OCI-LY1 (cell line): Measurements from ENCODE around the gene SEMA5A.

ENCODE experiments used
- H2AFZ ChIP-seq: fragments of 200-600 bp; sonication (generic), shearing (Covaris generic); 2 replicates; pipeline ENCODE4 v1.6.0; 2014; ENCODE audit warnings: antibody characterized with exemption, mild to moderate bottlenecking, low read length
- H3F3A ChIP-seq: fragments of 200-600 bp; sonication (generic), shearing (Covaris generic); 2 replicates; pipeline ENCODE4 v1.6.0; 2014; ENCODE audit warnings: mild to moderate bottlenecking, antibody characterized with exemption, low read length, moderate library complexity; ENCODE audit not compliant: insufficient read depth
- H3K27ac ChIP-seq: fragments of 200-600 bp; sonication (generic); 2 replicates; pipeline ENCODE4 v1.5.1; 2014; ENCODE audit warnings: low read length, mixed run types, mild to moderate bottlenecking, low read depth; ENCODE audit not compliant: poor library complexity, severe bottlenecking
- H3K27me3 ChIP-seq: fragments of 200-600 bp; sonication (generic); 2 replicates; pipeline ENCODE4 v1.6.0; 2014; ENCODE audit warnings: antibody characterized with exemption, mild to moderate bottlenecking, low read length, moderate library complexity; ENCODE audit not compliant: insufficient read depth
- H3K36me3 ChIP-seq: fragments of 200-600 bp; sonication (generic); 2 replicates; pipeline ENCODE4 v1.6.1; 2014; ENCODE audit warnings: mild to moderate bottlenecking, antibody characterized with exemption, low read length, moderate library complexity, mixed read lengths; ENCODE audit not compliant: insufficient read depth
- H3K4me1 ChIP-seq: fragments of 200-600 bp; sonication (generic); 2 replicates; pipeline ENCODE4 v1.5.1; 2014; ENCODE audit warnings: mild to moderate bottlenecking, low read length, moderate library complexity; ENCODE audit not compliant: insufficient read depth, severe bottlenecking
- H3K4me2 ChIP-seq: fragments of 200-600 bp; sonication (generic), shearing (Covaris generic); 2 replicates; pipeline ENCODE4 v1.6.1; 2014; ENCODE audit warnings: low read length
- H3K4me3 ChIP-seq: fragments of 200-600 bp; sonication (generic); 2 replicates; pipeline ENCODE4 v1.5.1; 2014; ENCODE audit warnings: low read length, low read depth, mild to moderate bottlenecking, mixed read lengths; ENCODE audit not compliant: poor library complexity, severe bottlenecking
- H3K79me2 ChIP-seq: fragments of 200-600 bp; shearing (Covaris generic); 2 replicates; pipeline ENCODE4 v1.6.1; 2016; ENCODE audit warnings: mixed run types, low read length, mixed read lengths; ENCODE audit not compliant: insufficient read depth
- H3K9ac ChIP-seq: fragments of 200-600 bp; sonication (generic), shearing (Covaris generic); 2 replicates; pipeline ENCODE4 v1.6.1; 2014; ENCODE audit warnings: mild to moderate bottlenecking, low read length, mixed read lengths
- H3K9me2 ChIP-seq: fragments of 200-600 bp; sonication (generic), shearing (Covaris generic); 2 replicates; pipeline ENCODE4 v1.6.1; 2014; ENCODE audit warnings: low read depth, mild to moderate bottlenecking, low read length, mixed read lengths
- H3K9me3 ChIP-seq: fragments of 200-600 bp; shearing (Covaris generic); 2 replicates; pipeline ENCODE4 v1.6.1; 2014; ENCODE audit warnings: low read length, mixed read lengths
- H4K20me1 ChIP-seq: fragments of 200-600 bp; sonication (generic), shearing (Covaris generic); 2 replicates; pipeline ENCODE4 v1.6.0; 2016; ENCODE audit warnings: mild to moderate bottlenecking, low read length; ENCODE audit not compliant: insufficient read depth
- EZH2 ChIP-seq: fragments of 200-600 bp; sonication (generic), shearing (Covaris generic); IDR thresholded peaks from 2 replicates; pipeline ENCODE4 v1.8.0; 2017; ENCODE audit warnings: borderline replicate concordance, mixed run types, mild to moderate bottlenecking, antibody characterized with exemption, low read length, moderate library complexity, mixed read lengths
- TF ChIP-seq, protein P1 (sequence below): fragments of 200-600 bp; sonication (generic), shearing (Covaris generic); IDR thresholded peaks from 2 replicates; pipeline ENCODE4 v1.5.1; 2017; ENCODE audit warnings: mild to moderate bottlenecking, antibody characterized with exemption, low read length, moderate library complexity, mixed read lengths

SEMA5A gene

DNA sequence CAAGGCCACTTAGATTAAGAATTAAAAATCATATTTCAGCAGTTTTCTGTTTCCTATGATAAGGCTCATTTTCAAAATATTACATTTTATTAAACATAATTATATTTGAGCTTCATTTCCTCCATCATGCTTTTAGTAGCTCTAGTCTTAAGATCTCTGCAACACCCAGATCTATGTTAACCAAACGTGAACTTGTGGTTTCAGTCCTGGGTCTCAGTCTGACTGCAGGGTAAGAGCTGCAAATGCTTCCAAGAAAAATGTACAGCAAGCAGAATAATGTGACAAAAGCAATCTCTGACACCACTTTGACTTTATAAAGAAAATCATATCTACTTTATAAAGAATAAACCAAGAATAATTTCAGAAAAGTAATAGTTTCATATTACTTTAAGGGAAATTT is 512.4 kb downstream of the SEMA5A start:
- Histone ChIP-seq H3K4me1 (no peaks in the 10 kb centered on the region), H3K9me2 (no peaks in the 10 kb centered on the region), H3K9me3 (no peaks in the 10 kb centered on the region), H4K20me1 (no peaks in the 10 kb centered on the region), H3K4me3 (no peak overlapping the region), H3K79me2 (no peaks in the 10 kb centered on the region), H3K27me3 (no peaks in the 10 kb centered on the region), H3F3A (no peaks in the 10 kb centered on the region), H3K36me3 (no peaks in the 10 kb centered on the region), H2AFZ (no peak overlapping the region; the same call in 1 of the 2 replicates), H3K4me2 (no peak overlapping the region), H3K27ac (no peak overlapping the region), H3K9ac (no peak overlapping the region)
- TF ChIP-seq, protein P1, sequence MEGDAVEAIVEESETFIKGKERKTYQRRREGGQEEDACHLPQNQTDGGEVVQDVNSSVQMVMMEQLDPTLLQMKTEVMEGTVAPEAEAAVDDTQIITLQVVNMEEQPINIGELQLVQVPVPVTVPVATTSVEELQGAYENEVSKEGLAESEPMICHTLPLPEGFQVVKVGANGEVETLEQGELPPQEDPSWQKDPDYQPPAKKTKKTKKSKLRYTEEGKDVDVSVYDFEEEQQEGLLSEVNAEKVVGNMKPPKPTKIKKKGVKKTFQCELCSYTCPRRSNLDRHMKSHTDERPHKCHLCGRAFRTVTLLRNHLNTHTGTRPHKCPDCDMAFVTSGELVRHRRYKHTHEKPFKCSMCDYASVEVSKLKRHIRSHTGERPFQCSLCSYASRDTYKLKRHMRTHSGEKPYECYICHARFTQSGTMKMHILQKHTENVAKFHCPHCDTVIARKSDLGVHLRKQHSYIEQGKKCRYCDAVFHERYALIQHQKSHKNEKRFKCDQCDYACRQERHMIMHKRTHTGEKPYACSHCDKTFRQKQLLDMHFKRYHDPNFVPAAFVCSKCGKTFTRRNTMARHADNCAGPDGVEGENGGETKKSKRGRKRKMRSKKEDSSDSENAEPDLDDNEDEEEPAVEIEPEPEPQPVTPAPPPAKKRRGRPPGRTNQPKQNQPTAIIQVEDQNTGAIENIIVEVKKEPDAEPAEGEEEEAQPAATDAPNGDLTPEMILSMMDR, result no peak
- no peak for TF ChIP-seq EZH2

DNA sequence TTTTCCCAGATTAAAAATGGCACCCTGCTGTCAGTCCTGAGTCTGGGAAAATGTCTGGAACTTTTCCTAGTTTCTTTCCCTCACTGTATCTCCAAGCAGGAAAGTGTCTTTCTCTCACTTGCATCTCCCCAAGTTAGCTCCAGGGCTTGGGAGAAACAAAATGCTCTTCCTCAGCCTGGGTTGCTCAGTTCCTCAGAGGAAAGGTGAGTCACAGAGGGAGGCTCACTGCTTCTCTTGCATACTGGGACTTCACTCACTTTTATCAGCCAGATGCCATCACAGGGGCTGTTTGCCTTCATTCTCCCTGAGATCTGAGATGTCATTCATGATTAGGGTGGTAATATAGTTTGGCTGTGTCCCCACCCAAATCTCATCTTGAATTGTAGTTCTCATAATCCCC is 519.9 kb downstream of the SEMA5A start:
- Histone ChIP-seq H3K9me3 (no peaks in the 10 kb centered on the region), H3K9ac (no peak overlapping the region), H3K79me2 (no peaks in the 10 kb centered on the region), H3K9me2 (no peaks in the 10 kb centered on the region), H3F3A (no peaks in the 10 kb centered on the region), H3K4me1 (no peaks in the 10 kb centered on the region), H4K20me1 (no peaks in the 10 kb centered on the region), H3K27me3 (no peaks in the 10 kb centered on the region), H2AFZ (no peak overlapping the region), H3K27ac (no peak overlapping the region), H3K36me3 (no peaks in the 10 kb centered on the region), H3K4me3 (no peak overlapping the region), H3K4me2 (no peak overlapping the region)
- TF ChIP-seq, protein P1, result no peak
- TF ChIP-seq EZH2, result no peak

DNA sequence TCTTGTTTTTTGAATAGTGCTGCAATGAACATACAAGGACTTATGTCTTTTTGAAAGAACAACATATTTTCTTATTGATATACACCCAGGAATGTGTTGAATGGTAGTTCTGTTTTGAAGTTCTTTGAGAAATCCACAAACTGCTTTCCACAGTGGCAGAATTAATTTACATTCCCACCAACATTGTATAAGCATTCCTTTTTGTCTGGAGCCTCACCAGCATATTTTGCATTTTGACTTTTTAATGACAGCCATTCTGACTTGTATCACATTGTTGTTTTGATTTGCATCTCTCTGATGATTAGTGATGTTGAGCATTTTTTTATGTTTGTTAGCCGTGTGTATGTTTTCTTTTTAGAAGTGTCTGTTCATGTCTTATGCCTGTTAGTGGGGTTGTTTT is 524.9 kb downstream of the SEMA5A start:
- Histone ChIP-seq H3K4me2 (no peak overlapping the region), H3K27ac (no peak overlapping the region), H3F3A (no peaks in the 10 kb centered on the region), H4K20me1 (no peaks in the 10 kb centered on the region), H3K79me2 (no peaks in the 10 kb centered on the region), H3K9me3 (no peaks in the 10 kb centered on the region), H3K4me3 (no peak overlapping the region), H3K36me3 (no peaks in the 10 kb centered on the region), H3K4me1 (no peaks in the 10 kb centered on the region), H3K27me3 (no peaks in the 10 kb centered on the region), H3K9me2 (no peaks in the 10 kb centered on the region), H2AFZ (no peak overlapping the region), H3K9ac (no peak overlapping the region)
- TF ChIP-seq, protein P1, result no peak
- TF ChIP-seq EZH2, result no peak

DNA sequence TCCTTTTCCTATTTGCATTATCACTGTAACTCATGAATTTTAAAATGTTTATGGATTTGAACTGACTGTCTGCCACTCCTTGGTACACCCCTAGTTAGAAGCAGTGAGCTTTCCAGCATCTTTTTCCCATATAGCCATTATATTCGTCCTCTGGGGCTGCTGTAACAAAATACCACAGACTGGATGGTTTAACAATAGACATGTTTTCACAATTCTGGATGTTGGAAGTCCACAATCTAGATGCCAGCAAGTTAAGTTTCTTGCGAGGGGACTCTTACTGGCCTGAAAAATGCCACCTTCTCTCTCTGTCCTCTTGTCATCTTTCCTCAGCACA is 530.0 kb downstream of the SEMA5A start:
- TF ChIP-seq, protein P1, result no peak
- TF ChIP-seq EZH2, result no peak
- Histone ChIP-seq H3K9me2 (no peaks in the 10 kb centered on the region), H3K36me3 (no peaks in the 10 kb centered on the region), H2AFZ (no peak overlapping the region), H3K79me2 (no peaks in the 10 kb centered on the region), H3K27ac (no peak overlapping the region), H3K9me3 (no peaks in the 10 kb centered on the region), H4K20me1 (no peaks in the 10 kb centered on the region), H3F3A (no peaks in the 10 kb centered on the region), H3K4me2 (no peak overlapping the region), H3K4me1 (no peaks in the 10 kb centered on the region), H3K9ac (no peak overlapping the region), H3K4me3 (no peak overlapping the region), H3K27me3 (no peaks in the 10 kb centered on the region)
